GM04503 (cell line): ENCODE measurements around the gene SH3BP2.
A peak's percentile ranks its signal among the peaks of the same experiment; 100 is the strongest.

Experiments
- DNase-seq: peaks from one replicate; pipeline ENCODE4 v3.0.0-alpha.2; 2012; ENCODE audit warnings: low read depth

SH3BP2 gene

GRCh38 chr4:2832981-2833670 lies 40.2 kb downstream of the SH3BP2 start:
- no peak for DNase-seq

GRCh38 chr4:2833671-2834000 lies 40.8 kb downstream of the SH3BP2 start:
- no peak for DNase-seq

GRCh38 chr4:2834001-2834921 lies 41.4 kb downstream of the SH3BP2 start:
- no peak for DNase-seq

- no peak for DNase-seq
These were observed 43.1 kb downstream of the SH3BP2 start for GRCh38 chr4:2835978-2836377.

GRCh38 chr4:2836391-2836859 lies 43.5 kb downstream of the SH3BP2 start:
- DNase-seq = no peak

GRCh38 chr4:2837110-2837903 lies 44.4 kb downstream of the SH3BP2 start:
- DNase-seq = no peak

GRCh38 chr4:2837904-2838496 lies 45.1 kb downstream of the SH3BP2 start:
- no peak for DNase-seq

GRCh38 chr4:2839060-2839459 lies 46.2 kb downstream of the SH3BP2 start:
- DNase-seq = no peak

- DNase-seq = no peak
These were observed 49.9 kb downstream of the SH3BP2 start for GRCh38 chr4:2842687-2843262.

- peak; percentile 70 for DNase-seq
These were observed 50.5 kb downstream of the SH3BP2 start, which contains the start of gene ADD1 for GRCh38 chr4:2843263-2843940. Gene ADD1, plus strand, starts transcription at chr4:2843844. Its CDS starts 32,072 bp downstream, at chr4:2875916.

- DNase-seq = no peak
These were observed 51.2 kb downstream of the SH3BP2 start for GRCh38 chr4:2843941-2844584.

GRCh38 chr4:2846172-2846571 lies 53.3 kb downstream of the SH3BP2 start:
- DNase-seq = no peak

GRCh38 chr4:2847302-2847871 lies 54.5 kb downstream of the SH3BP2 start:
- no peak for DNase-seq

GRCh38 chr4:2848449-2848848 lies 55.6 kb downstream of the SH3BP2 start:
- DNase-seq = no peak

GRCh38 chr4:2849267-2850152 lies 56.6 kb downstream of the SH3BP2 start:
- no peak for DNase-seq

GRCh38 chr4:2850966-2851798 lies 58.3 kb downstream of the SH3BP2 start:
- DNase-seq = no peak

GRCh38 chr4:2852481-2852921 lies 59.6 kb downstream of the SH3BP2 start:
- DNase-seq = no peak

- DNase-seq = no peak
These were observed 62.7 kb downstream of the SH3BP2 start for GRCh38 chr4:2855584-2855983.
